Testis (tissue), 3 donors: ENCODE measurements around the gene BBS5. TPM values are rescaled to one million over a fixed set of nuclear protein-coding genes. Genes with fewer than 3 reads are reported as not detected.
"Not testable (repeated sequence)": the region's sequence is repeated elsewhere in the genome, so short reads cannot be mapped to it uniquely, and the experiment has no call there.

ENCODE experiments used
- DNase-seq: peaks from one replicate; pipeline ENCODE4 v3.0.0-alpha.2; 2019
- H3K27ac ChIP-seq, 2 donors: fragments of 200-600 bp; sonication (generic); one replicate each; pipeline ENCODE4 v1.5.1; 2019
- H3K27me3 ChIP-seq: fragments of 200-600 bp; sonication (generic); one replicate; pipeline ENCODE4 v1.5.1; 2019
- H3K36me3 ChIP-seq: fragments of 200-600 bp; sonication (generic); one replicate; pipeline ENCODE4 v1.5.1; 2017; ENCODE audit warnings: low read depth; ENCODE audit errors: missing control alignments
- H3K4me1 ChIP-seq: fragments of 200-600 bp; sonication (generic); one replicate; pipeline ENCODE4 v1.5.1; 2019
- H3K4me3 ChIP-seq, 2 donors: fragments of 200-600 bp; sonication (generic); one replicate each; pipeline ENCODE4 v1.5.1; 2017 to 2019
- H3K9me3 ChIP-seq: fragments of 200-600 bp; sonication (generic); one replicate; pipeline ENCODE4 v1.5.1; 2017
- POLR2A ChIP-seq: fragments of 450-650 bp; IDR thresholded peaks from one replicate; pipeline ENCODE4 v1.6.1; 2017; ENCODE audit warnings: antibody characterized with exemption, mild to moderate bottlenecking, moderate library complexity
- WGBS, 2 donors: methylation state at CpG; one replicate each; pipeline ENCODE4 v1.1.5; 2018; 5-methylcytosine and 5-hydroxymethylcytosine counted together
- intact Hi-C: fragments of 100-400 bp; cut with DNase I; formaldehyde crosslinking; loops from one replicate; pipeline ENCODE4 v1.15.1; 2023; ENCODE audit warnings: low total_unique reads
- polyA plus RNA-seq: library from polyadenylated mRNA; stranded (reverse); fragments of 350-450 nt; fragmentation: Illumina TruSeq; extraction: RNeasy Lipid Tissue Mini Kit (QIAGEN cat#74804); gene quantifications from one replicate; pipeline ENCODE4 v1.2.3, GENCODE V29; 2014; ENCODE audit warnings: low read depth, low replicate concordance; ENCODE audit not compliant: insufficient read depth
- total RNA-seq, 2 donors: library from RNA; depleted of rRNA; stranded (reverse); fragments of >200 nt; gene quantifications; one replicate each; pipeline ENCODE4 v1.2.3, GENCODE V29; 2016
- TF ChIP-seq, protein P1 (sequence below), 3 experiments: fragments of 450-650 bp in 2 of 3; fragments of 200-600 bp in 1 of 3; sonication (generic) in 1 of 3; IDR thresholded peaks; one replicate each; pipeline ENCODE4 v1.5.1; 2016 to 2019; ENCODE audit warnings: antibody characterized with exemption in 3 of 3, mild to moderate bottlenecking in 2 of 3, moderate library complexity in 1 of 3

BBS5 gene
- total and polyA plus RNA-seq, 3 donors from 2014 or later = 14.1 to 23.6 (median 14.6) TPM

DNA sequence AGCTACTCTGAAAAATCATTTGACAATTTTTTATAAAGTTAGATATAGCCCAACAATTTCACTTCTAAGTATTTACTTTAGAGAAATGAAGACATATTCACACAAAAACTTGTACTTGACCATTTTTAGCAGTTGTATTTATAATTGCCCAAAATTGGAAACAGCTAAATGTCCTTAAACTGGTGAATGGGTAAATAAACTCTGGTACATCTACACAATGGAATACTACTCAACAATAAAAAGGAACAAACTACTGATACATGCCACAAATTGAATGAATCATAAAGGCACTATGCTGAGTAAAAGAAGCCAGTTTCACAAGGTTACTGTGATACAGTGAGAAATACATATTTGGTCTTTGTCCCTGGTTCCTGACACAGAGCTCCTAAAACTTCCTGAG lies 32.8 kb upstream of the BBS5 start:
- Histone ChIP-seq H3K27ac (no peak overlapping the region), H3K36me3 (no peaks in the 10 kb centered on the region), H3K9me3 (no peaks in the 10 kb centered on the region), H3K4me3 (no peak overlapping the region), H3K4me1 (no peaks in the 10 kb centered on the region), H3K27me3 (no peaks in the 10 kb centered on the region)
- TF ChIP-seq, protein P1, sequence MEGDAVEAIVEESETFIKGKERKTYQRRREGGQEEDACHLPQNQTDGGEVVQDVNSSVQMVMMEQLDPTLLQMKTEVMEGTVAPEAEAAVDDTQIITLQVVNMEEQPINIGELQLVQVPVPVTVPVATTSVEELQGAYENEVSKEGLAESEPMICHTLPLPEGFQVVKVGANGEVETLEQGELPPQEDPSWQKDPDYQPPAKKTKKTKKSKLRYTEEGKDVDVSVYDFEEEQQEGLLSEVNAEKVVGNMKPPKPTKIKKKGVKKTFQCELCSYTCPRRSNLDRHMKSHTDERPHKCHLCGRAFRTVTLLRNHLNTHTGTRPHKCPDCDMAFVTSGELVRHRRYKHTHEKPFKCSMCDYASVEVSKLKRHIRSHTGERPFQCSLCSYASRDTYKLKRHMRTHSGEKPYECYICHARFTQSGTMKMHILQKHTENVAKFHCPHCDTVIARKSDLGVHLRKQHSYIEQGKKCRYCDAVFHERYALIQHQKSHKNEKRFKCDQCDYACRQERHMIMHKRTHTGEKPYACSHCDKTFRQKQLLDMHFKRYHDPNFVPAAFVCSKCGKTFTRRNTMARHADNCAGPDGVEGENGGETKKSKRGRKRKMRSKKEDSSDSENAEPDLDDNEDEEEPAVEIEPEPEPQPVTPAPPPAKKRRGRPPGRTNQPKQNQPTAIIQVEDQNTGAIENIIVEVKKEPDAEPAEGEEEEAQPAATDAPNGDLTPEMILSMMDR (IDR thresholded peaks at IDR 0.05) = no peak
- no peak for TF ChIP-seq POLR2A
- intact Hi-C loops = no loop called here
- no peak for DNase-seq

DNA sequence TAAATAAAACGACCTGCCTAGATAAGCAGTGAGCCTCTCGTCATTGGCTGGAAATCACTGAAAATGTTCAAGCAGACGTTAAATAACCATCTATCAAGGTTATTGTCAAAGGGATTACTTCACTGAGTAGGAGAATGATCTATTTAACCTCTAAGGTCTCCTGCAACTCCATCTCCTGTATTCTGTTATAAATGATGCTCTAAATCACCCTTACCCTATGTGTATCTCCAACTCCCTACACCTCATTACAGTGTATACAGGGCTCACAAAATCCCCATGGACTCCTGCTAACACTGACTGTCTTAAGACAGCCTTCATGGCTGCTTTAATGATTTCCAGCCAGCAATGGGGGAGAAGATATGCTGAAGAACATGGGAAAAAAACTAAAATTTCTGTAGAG lies 31.0 kb upstream of the BBS5 start:
- intact Hi-C loops = no loop called here
- TF ChIP-seq POLR2A = no peak
- TF ChIP-seq, protein P1 (IDR thresholded peaks at IDR 0.05) = no peak
- no peak for DNase-seq
- Histone ChIP-seq H3K27me3 (no peaks in the 10 kb centered on the region), H3K4me3 (no peak overlapping the region), H3K4me1 (no peaks in the 10 kb centered on the region), H3K27ac (no peak overlapping the region), H3K9me3 (no peaks in the 10 kb centered on the region), H3K36me3 (no peaks in the 10 kb centered on the region)
- 50 to 51% methylated on average over 3 of the region's 3 CpGs for WGBS, 2 donors

DNA sequence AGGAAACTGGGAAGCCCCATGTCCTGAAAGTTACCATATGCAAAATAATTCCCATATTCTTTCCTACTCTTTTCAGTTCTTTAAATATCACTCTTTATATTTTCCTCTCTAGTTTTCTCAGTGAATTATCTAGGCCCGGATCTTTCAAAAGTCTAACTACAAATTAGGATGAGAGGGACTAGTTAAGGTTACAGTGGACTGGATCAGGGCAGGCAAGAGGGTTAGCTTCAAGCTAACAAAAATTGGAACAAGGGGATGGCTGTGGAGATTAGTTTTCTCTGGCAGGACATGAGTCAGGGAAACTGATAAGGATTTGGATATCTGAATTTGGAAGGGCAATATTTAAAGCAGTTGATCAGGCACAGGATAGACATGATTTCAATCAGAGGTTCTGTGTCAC lies 30.4 kb upstream of the BBS5 start:
- no peaks in the 10 kb centered on the region for H3K4me1 ChIP-seq
- H3K9me3 ChIP-seq = no peaks in the 10 kb centered on the region
- TF ChIP-seq, protein P1 (IDR thresholded peaks at IDR 0.05) = no peak
- TF ChIP-seq POLR2A = no peak
- intact Hi-C loops = no loop called here
- 97 to 100% methylated on average over 1 of the region's 1 CpG for WGBS, 2 donors
- DNase-seq = no peak
- no peak overlapping the region for H3K4me3 ChIP-seq
- no peaks in the 10 kb centered on the region for H3K36me3 ChIP-seq
- no peak overlapping the region for H3K27ac ChIP-seq
- no peaks in the 10 kb centered on the region for H3K27me3 ChIP-seq

DNA sequence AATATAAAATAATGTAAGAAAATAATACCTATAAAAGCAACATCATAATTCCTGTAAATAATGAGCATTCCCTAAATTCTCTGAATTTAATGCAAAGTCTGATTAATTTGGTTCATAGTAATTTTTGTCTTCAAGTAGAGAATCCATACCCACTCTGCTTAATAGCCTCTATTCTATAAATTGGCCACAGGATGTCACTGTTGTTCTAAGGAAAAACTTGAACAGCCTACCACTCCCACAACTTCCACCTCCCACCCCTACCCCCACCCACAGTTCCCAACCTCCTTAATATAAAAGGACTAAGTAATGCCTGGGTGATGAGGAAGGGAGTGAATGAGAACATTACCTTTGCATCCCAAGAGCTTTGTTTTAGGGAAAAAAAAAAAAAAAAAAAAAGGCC lies 27.2 kb upstream of the BBS5 start:
- H3K27me3 ChIP-seq = no peaks in the 10 kb centered on the region
- no peak overlapping the region for H3K4me3 ChIP-seq
- no peaks in the 10 kb centered on the region for H3K9me3 ChIP-seq
- DNase-seq = no peak
- intact Hi-C loops = no loop called here
- TF ChIP-seq, protein P1 (IDR thresholded peaks at IDR 0.05) = peak in 2 of 3 experiments; percentile 4 to 36
- no peak for TF ChIP-seq POLR2A
- H3K36me3 ChIP-seq = no peaks in the 10 kb centered on the region
- no peak overlapping the region for H3K27ac ChIP-seq
- H3K4me1 ChIP-seq = no peaks in the 10 kb centered on the region

- intact Hi-C loops, H3K4me3 ChIP-seq, H3K36me3 ChIP-seq, H3K27me3 ChIP-seq, H3K9me3 ChIP-seq, H3K4me1 ChIP-seq, DNase-seq, H3K27ac ChIP-seq: not testable (repeated sequence)
- WGBS, 2 donors = 84 to 96% methylated on average over 5 to 9 of the region's 9 CpGs
These were observed 26.2 kb upstream of the BBS5 start for GRCh38 chr2:169453044-169453443.
